Pancreas (tissue), 10 donors: ENCODE data around the gene GALNT1. TPM values are rescaled to one million over a fixed set of nuclear protein-coding genes. Genes with fewer than 3 reads are reported as not detected.

Experiments used
- ATAC-seq, 4 donors: fragments of 200-7000 bp; cut with Tn5 transposase; one replicate each; pipeline versions ENCODE4 v1.8.0 to v1.9.1; 2020; ENCODE audit warnings: mild to moderate bottlenecking in 4 of 4, moderate library complexity in 4 of 4
- DNase-seq, 6 donors: peaks; one replicate each; pipeline ENCODE4 v3.0.0-alpha.2; 2020
- FAIRE-seq: peaks from 2 replicates; lab custom pipeline; 2012; peaks lifted over from hg19 to GRCh38; lab: Jason Lieb, UNC
- H3K27ac ChIP-seq, 4 donors: fragments of 200-600 bp; sonication (generic); 1 replicate in 3 of 4; 2 replicates in 1 of 4; pipeline versions ENCODE4 v1.5.0 to v1.8.0; 2020
- H3K27me3 ChIP-seq, 4 donors: fragments of 200-600 bp; one replicate each; pipeline ENCODE4 v1.8.0; 2021
- H3K36me3 ChIP-seq, 3 donors: fragments of 200-600 bp; sonication (generic) in 1 of 3; one replicate each; pipeline versions ENCODE4 v1.5.0 to v1.8.0; 2020 to 2021
- H3K4me1 ChIP-seq, 3 donors: fragments of 200-600 bp; one replicate each; pipeline ENCODE4 v1.8.0; 2021
- H3K4me3 ChIP-seq, 4 donors: fragments of 200-600 bp; sonication (generic) in 2 of 4; one replicate each; pipeline versions ENCODE4 v1.5.0 to v1.8.0; 2020 to 2021
- H3K9me3 ChIP-seq, 4 donors: fragments of 200-600 bp; one replicate each; pipeline ENCODE4 v1.8.0; 2021
- CTCF ChIP-seq, 4 donors: fragments of 200-600 bp; sonication (generic) in 3 of 4; IDR thresholded peaks; one replicate each; pipeline versions ENCODE4 v1.5.0 to v1.8.0; 2021; ENCODE audit warnings: antibody characterized with exemption in 4 of 4
- WGBS, 2 donors: extraction: QIAGEN DNeasy Blood & Tissue Kit; methylation state at CpG; one replicate each; pipeline ENCODE4 v1.1.7; 2013; 5-methylcytosine and 5-hydroxymethylcytosine counted together
- intact Hi-C, 3 donors: fragments of 100-400 bp; cut with DNase I; formaldehyde crosslinking; loops; one replicate each; pipeline versions ENCODE4 v1.11.1 to v1.14.2; 2022
- polyA plus RNA-seq, 2 donors: library from polyadenylated mRNA; stranded (reverse); fragments of 200-250 nt; gene quantifications; one replicate each; pipeline ENCODE4 v1.2.3, GENCODE V29; 2013
- total RNA-seq, 6 donors: library from RNA; stranded (reverse); fragmentation: NEBNext Ultra II Directional in 4 of 6; extraction: Animal tissue kit (Norgen Biotek cat#: 25700) in 4 of 6; gene quantifications; one replicate each; pipeline versions ENCODE4 v1.2.1 to v1.2.4, GENCODE V29; 2021 to 2023
- donor health status: healthy with polysubstance abuse.
- donor health status: DM: no; HTN: no; CAD: no; lungs with moderate emphysema.
- donor health status: DM: no; HTN: no; CAD: no.
- donor health status: control.
- donor health status: control.
- donor health status: Bipolar disorder and iron deficiency.
- donor health status: DM: yes; HTN: yes; CAD: no.
- donor health status: DM: no; HTN: no; CAD: no.
- donor health status: DM: no; HTN: no; CAD: no.
- donor health status: DM: yes; HTN: yes; CAD: no.

The GALNT1 gene
- total and polyA plus RNA-seq, 8 donors = 6.8 to 59.6 (median 25.8) TPM

GRCh38 chr18:35692866-35693265 is 111.3 kb downstream of the GALNT1 start:
- H3K36me3 ChIP-seq = peaks cover 0 to under 1% (median 0%) of the 10 kb centered on the region in 3 donors
- intact Hi-C loops = no loop called here
- H3K9me3 ChIP-seq = no peaks in the 10 kb centered on the region
- WGBS, 2 donors = 94 to 95% methylated on average over 3 of the region's 3 CpGs
- no peaks in the 10 kb centered on the region for H3K27me3 ChIP-seq
- peaks cover 0 to 13% (median 9%) of the 10 kb centered on the region in 3 donors for H3K4me1 ChIP-seq
- DNase-seq (no peak), FAIRE-seq (no peak), ATAC-seq (no peak)
- H3K27ac ChIP-seq = no peak overlapping the region
- TF ChIP-seq CTCF (IDR thresholded peaks at IDR 0.05) = no peak
- no peak overlapping the region for H3K4me3 ChIP-seq

DNA sequence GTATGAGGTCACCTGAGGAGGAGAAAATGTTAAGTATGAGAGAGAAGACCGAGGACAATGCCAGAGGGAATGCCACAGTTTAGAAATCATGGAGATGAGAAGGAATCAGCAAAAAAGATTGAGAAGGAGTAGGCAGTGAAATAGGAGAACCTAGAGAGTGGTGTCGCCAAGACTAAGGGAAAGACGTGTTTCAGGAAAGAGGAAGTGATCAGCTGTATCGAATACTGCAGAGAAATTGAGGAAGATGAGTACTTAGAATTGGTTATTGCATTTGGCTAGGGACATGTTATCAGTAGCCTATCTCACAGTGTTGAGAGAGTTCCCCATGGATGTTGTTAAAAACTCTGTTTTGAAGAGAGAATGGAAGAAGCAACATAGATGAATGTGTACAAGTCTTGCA is 112.3 kb downstream of the GALNT1 start:
- no peak for ATAC-seq
- no peaks in the 10 kb centered on the region for H3K36me3 ChIP-seq
- no peaks in the 10 kb centered on the region for H3K27me3 ChIP-seq
- H3K9me3 ChIP-seq = no peaks in the 10 kb centered on the region
- intact Hi-C loops = no loop called here
- 89 to 95% methylated on average over 4 of the region's 4 CpGs for WGBS, 2 donors
- FAIRE-seq = no peak
- peaks cover 0 to 13% (median 9%) of the 10 kb centered on the region in 3 donors for H3K4me1 ChIP-seq
- no peak for TF ChIP-seq CTCF (IDR thresholded peaks at IDR 0.05)
- no peak overlapping the region for H3K4me3 ChIP-seq
- no peak for DNase-seq
- H3K27ac ChIP-seq = no peak overlapping the region

DNA sequence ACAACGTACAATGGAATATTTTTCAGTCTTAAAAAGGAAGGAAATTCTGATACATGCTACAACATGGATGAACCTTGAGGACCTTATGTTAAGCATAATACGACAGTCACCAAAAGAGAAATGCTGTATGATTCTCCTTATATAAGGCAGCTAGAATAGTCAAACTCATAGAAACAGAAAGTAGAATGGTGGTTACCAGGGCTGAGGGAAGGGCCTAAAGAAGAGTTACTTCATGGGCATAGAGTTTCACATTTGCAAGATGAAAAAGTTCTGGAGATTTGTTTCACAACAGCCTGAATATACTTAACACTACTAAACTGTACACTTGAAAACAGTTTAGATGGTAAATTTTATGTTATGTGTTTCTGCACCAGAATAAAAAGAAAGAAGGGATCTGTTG is 113.3 kb downstream of the GALNT1 start:
- H3K27ac ChIP-seq = no peak overlapping the region
- TF ChIP-seq CTCF (IDR thresholded peaks at IDR 0.05) = no peak
- 95 to 98% methylated on average over 2 of the region's 2 CpGs for WGBS, 2 donors
- no peak for ATAC-seq
- intact Hi-C loops = no loop called here
- no peaks in the 10 kb centered on the region for H3K27me3 ChIP-seq
- no peaks in the 10 kb centered on the region for H3K9me3 ChIP-seq
- no peak for FAIRE-seq
- no peaks in the 10 kb centered on the region for H3K36me3 ChIP-seq
- DNase-seq = no peak
- H3K4me3 ChIP-seq = no peak overlapping the region
- H3K4me1 ChIP-seq = peaks cover 0 to 13% (median 9%) of the 10 kb centered on the region in 3 donors

DNA sequence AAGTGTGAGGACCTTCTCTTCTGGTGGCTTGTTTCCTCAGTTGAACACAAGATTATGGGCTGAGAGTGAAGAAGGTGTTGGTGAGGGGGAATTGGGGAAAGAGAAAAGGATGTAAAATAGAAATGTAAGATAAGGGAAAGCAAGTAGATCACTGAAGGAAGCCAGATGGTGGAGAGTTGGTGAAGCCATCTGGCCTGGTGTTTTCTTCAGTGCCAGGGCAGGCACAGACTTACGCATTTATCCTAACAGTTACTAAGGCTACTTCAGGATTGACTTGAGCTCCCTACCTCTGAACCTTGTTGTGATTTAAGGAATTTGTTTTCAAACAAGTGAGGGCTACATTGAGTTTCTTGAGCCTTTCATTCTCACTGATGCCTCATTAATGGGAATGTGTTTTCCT is 113.8 kb downstream of the GALNT1 start:
- peak in 2 of 4 donors; percentile 6 to 14 for ATAC-seq
- 96 to 100% methylated on average over 1 of the region's 1 CpG for WGBS, 2 donors
- peak overlapping the region in 3 of 4 donors; percentile 57 to 64 (median 61) for H3K27ac ChIP-seq

More for the DNA sequence above, 113.8 kb downstream of the GALNT1 start:
- Histone ChIP-seq H3K9me3 (no peaks in the 10 kb centered on the region), H3K36me3 (no peaks in the 10 kb centered on the region), H3K4me3 (no peak overlapping the region), H3K4me1 (peaks cover 0 to 13% (median 9%) of the 10 kb centered on the region in 3 donors), H3K27me3 (no peaks in the 10 kb centered on the region)
- intact Hi-C loops = no loop called here
- no peak for FAIRE-seq
- DNase-seq = no peak
- TF ChIP-seq CTCF (IDR thresholded peaks at IDR 0.05) = no peak
